Fibroblast of skin of scalp (primary cell): Measurements from ENCODE around the gene CDT1.
A peak's percentile ranks its signal among the peaks of the same experiment; 100 is the strongest.

ENCODE experiments used
- DNase-seq: peaks from one replicate; pipeline ENCODE4 v3.0.0-alpha.2; 2013

Gene CDT1

GRCh38 chr16:88806491-88807111, 3.0 kb downstream of the CDT1 start:
- no peak for DNase-seq

GRCh38 chr16:88807142-88807625, 3.6 kb downstream of the CDT1 start:
- DNase-seq = no peak

DNA sequence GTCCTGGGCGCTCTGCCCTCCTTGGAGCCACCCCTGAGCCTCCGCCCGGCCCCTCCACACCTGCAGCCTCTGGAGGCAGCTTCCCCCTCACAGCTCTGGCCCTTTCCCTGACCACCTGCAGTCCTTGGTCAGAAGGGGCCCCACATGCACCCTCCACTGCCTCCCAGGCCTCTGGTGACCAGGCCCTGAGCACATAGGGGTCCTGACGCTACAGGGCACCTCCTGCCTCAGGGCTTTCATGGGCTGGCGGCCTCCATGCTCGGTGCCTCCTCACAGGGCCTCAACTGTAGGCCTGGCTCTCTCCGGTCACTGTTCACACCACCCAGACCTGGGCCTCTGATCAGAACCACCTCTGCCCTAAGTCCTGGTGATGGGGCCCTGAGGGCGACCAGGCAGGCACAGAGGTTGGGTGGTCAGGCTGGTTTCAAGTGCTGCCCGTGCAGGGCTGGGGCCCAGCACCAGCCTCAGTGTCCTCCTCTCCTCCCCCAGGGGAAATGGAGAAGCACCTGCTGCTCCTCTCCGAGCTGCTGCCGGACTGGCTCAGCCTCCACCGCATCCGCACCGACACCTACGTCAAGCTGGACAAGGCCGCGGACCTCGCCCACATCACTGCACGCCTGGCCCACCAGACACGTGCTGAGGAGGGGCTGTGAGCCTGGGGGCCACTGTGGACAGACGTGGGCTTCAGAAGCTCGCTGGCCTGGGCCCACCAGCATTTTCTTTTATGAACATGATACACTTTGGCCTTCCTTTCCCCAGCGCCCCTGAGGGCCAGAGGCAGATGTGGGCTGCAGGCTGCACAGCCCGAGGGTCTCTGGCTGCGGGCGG, 4.3 kb downstream of the CDT1 start:
- DNase-seq = no peak

GRCh38 chr16:88809068-88809675, 5.6 kb downstream of the CDT1 start:
- DNase-seq = no peak

- DNase-seq = no peak
Measured at GRCh38 chr16:88809676-88810165, 6.1 kb downstream of the CDT1 start.

DNA sequence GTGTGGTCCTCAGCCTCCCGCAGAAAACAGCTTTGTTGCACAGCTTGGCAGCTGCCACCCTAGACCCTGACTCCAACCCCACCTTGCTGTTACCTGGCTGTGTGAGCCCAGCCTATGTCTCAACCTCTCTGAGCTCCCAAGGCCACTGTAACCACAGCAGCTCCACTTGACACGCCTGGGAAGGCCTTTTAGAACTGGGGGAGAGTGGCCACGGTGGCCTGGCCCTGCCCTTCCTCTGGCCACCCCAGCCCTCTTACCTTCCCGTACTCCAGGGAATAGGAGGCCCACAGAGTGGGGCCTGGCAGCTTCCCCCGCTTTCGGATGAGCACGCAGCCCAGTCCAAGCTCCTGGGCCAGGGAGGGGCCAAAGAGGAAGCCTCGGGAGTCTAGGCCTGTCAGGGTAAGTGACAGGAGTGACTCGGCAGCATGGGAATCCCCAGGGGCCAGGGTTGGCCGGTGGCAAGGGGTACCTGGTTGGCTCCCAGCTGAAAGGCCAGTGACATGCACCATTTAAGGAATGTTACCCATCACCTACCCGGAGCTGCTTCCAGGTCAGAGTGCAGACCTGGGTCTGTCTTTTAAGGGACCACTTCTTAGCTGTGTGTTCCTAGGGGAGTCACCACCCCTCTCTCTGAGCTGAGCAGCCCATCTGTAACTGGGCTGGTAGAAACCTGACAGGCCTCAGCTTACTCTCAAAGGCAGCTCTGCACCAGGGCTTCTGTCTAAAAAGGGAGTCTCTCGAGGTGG, 6.8 kb downstream of the CDT1 start:
- DNase-seq = no peak

GRCh38 chr16:88810912-88811768, 7.6 kb downstream of the CDT1 start:
- DNase-seq = peak; percentile 85

DNA sequence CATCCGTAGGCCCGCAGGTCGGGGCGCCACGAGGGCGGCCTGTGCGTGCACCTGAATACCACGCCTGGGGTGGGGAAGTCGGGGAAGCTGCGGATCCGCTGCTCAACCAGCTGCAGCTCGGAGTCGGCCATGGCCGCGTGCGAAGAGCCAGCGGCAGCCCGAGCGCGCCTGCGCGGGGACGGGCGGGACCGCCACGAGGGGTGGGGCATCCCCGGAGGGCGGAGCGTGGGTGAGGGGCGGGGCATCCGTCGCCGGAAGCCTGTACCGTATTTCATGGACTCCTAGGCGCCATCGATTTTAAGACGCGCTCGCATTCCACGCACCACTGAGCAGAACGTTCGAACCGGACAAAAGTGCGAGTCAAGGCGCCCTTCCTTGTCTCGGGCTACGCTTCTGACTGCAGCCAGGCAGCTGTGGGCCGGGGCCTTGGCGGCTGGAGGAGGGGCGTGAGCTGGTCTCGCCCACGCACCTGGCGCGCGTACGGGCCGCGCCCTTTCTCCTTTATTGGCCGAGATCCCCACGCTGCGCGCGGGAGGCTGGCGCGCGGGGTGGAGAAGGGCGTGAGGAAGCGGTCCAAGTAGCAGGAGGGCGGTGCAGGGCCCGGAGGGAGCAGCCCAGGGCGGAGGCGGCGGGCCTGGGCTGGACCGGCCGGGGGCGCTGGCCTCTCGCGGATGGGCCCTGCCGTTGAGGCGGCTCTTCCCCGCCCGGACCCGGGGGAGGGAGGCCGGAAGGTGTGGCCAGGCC, 8.4 kb downstream of the CDT1 start, which contains the start of gene APRT:
APRT (minus strand) TSS at position 160 of the 744 bp plus-strand sequence; CDS start at position 131, 29 bp downstream.
- DNase-seq = peak; percentile 93

- DNase-seq = peak; percentile 51
Measured at GRCh38 chr16:88812513-88813268, 9.1 kb downstream of the CDT1 start.

DNA sequence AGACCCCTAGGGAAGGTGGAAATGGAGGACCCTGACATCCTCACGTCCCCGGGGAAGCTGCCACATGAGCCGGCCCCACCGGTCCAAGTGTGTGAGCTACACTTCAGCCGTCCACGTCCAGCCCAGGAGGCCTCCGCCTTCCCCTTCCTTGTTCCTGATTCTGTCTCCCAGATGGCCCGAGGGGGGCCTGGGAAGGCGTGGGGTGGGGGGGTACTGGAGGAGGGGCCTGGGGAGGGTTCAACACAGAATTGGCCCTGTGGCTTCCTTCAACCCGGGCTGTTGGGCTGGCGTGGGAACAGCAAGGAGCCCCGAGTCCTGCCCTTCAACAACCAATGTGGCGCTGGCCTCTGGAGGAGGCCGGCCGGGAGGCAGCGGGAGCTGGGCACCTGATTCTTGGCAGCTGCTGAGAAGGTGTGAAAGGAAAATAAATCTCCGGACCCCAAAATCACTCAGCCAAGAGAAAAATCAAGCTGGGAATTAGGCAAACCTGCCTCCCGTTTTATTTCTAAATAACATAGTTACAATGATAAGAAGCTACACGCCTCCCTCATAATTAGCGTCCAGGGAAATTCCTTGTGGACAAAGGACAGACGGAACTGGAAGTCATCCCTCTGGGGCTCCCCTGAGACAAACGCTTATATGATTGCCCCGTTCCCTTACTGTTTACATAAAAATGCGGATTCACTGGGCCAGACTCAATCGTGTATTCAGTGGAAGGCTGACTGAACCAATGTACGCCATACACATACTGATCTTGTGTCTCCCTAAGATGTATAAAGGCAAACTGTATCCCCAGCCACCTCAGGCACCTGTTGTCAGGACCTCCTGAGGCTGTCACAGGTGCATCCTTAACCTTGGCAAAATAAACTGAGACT, 9.9 kb downstream of the CDT1 start:
- DNase-seq = no peak

DNA sequence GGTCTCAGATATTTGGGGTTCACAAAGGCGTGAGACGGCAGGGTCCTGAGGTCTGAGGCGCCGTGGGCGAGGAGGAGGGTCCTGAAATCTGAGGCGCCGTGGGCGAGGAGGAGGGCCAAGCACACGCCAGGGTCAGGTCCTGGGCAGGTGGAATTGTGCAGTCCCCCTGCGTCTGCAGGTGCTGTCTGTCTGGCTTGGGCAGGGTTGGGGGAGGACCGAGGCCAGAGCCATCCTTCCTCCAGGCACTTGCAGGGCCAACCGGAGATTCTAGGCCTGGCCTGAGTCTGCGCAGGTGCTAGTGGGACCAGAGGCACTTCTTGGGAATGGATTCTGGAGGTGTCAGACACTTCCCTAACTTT, 10.5 kb downstream of the CDT1 start:
- no peak for DNase-seq

GRCh38 chr16:88815227-88815626, 11.6 kb downstream of the CDT1 start:
- no peak for DNase-seq

DNA sequence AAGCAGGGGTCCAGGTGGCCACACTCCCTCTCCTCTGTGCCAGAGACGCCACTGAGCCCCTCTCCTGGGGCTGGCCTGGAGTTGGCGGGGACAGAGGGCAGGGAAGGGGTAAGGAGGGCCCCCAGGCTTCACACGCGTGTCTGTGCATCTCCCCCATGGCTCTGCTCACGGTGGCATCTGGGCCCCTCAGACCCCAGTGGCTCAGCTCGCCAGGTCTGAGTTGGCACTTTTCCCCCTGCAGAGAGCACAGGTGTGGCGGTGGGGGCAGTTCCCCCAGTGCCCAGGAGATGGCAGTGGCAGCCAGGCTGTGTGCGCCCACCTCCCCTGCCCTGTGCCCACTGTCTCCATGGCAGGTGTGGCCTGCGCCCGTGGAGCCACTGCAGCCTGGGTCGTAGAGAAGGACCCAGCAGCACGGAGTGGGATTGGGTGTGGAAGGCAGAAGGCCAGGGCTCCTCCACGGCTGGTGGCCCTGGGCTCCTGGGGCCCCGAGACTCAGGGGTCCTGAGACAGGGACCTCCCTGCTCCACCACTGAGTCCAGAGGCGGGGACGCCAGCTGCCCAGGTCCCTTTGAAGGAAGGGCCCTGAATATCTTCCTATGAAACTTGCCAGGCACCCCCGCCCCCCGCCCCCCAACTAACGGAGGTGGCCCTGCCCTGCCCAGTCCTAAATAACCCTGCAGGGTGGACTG, 12.5 kb downstream of the CDT1 start:
- DNase-seq = peak; percentile 20

DNA sequence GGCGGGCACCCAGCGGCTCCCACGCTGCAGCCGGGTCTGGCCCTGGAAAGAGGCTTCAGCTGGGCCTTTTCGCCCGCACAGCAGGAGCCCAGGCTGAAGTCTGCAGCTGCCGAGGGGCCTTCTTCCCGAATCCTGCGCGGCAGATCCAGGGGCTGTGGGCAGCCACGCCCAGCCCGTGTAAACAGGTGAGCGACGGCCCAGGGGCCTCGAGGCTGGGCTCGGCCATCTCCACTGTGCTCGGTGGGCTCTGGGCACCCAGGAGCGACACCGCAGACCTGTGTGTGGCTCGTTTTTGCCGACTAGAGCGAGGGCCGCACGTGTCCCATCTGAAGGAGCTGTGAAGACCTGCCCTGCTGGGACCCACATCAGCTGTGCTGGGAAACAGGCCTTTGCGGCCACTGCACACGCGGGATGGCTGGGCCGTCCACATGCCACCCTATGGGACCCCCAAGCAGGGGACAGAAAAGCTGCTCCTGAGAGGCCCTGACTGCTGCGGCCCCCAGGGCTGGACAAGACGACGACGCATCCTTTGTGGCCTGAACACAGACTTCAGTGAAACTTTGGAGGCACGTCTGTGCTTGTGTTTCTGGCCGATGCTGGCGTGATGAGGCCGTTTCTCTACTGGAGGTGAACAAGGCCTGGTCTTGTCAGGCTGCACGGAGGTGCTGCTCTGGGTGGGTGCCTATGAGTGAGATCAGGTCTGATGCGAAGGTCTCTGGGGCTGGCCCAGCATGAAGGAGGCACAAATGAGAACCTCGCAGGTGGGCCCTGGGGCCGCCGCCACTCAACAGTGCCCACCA, 13.3 kb downstream of the CDT1 start:
- DNase-seq = no peak

DNA sequence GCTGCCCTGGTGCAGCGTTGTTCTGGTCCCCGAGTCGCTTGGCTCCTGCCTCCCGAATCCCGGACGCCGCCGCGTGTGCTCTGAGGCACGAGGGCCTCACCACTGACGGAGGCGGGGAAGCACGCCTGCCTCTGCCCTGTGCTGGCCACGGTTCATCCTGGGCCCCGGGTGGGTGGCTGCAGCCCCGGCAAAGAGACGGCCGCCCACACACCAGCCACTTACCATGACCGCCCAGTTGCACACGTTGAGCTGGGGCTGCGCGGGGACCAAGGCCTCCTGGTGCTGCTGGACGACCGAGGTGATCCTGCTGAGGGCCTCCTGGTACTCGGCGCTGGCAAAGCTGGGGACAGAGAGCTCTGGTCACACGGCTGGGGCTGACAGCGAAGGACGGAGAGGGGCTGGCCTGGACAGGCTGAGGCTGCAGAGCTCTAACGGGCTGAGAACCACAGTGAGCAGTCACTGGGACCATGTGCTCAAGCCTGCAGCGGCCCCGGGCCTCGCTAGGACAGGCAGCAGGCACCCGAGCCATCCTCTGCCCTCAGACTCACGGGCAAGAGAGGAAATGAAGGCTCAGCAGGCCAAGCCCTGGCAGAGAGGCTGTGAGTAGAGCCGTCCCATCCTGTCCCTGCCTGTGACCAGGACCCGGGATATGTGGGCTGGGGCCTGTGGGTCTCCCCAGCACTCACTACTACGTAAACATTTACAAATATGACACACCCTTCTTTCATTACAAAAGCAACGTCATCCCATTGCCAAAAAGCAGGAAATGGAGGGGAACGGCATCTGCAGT, 14.4 kb downstream of the CDT1 start:
- DNase-seq = no peak

DNA sequence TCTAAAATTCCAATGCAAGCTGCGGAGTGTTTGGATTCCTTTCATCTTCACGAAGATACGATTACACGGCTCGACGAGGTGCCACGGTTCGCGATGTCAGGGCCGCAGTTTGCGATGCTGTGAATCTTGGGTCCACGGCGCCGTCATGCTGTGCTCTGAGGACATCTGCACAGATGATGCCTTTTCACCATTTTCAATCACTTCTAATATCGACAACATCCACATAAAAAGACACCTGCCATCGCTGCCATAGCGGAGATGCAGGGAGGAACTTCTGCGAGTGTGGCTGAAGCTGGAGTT, 14.9 kb downstream of the CDT1 start:
- DNase-seq = no peak

GRCh38 chr16:88819126-88819525, 15.5 kb downstream of the CDT1 start:
- no peak for DNase-seq
